NCI-H2227 (cell line): ENCODE measurements around the gene GJD2.

ENCODE experiments used
- DNase-seq: peaks from one replicate; lab custom pipeline; 2025; ENCODE audit not compliant: unreplicated experiment; lab: John Stamatoyannopoulos, UW

Gene GJD2

DNA sequence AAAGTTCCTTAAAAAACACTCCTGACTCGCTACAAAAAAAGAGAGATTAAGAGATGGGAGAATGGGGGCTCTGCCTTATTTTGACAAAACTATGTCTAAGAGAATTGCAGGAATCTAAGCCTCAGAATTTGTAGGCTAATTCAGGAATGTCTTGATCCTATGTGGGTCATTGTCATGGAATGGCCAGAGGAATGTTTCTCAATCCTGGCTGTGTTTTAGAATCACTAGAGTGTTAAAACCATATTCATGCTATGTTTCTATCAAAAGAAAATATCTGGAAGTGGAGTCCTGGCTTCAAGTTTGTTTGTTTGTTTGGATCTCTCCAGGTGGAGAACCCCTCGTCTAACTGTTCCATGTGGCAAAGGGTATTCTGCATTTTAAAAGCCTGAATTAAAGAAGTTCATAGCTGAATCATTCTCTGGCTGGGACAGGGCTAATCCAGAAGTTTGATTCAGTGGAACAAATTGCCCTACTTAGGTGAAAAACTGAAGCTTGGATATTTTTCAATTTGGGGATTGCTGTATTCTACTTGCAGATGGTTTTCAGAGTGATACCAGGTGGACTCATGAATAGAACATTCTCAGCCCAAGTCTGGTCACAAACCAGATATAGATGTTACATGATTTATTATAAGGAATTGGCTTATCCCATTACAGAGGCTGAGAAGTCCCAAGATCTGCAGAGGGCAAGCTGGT lies 28.2 kb downstream of the GJD2 start:
- no peak for DNase-seq

DNA sequence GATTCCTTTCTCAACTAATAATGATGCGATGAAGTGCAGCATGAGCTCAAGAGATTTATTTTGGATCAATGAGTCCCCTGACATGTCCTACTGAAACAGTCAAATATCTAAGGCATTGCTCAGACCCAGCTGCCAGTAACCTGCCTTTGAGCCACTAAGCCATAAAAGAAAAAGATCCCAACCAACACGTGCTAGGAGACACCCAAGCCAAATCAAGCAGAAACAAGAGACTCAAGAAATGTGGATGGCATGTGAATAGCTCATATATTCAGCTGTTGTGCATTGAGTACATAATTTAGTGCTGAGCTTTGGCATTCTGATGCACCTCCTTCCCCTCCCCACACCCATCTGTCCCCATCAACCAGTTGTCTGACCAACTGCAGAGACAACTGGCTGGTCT lies 29.2 kb downstream of the GJD2 start:
- DNase-seq, result no peak

DNA sequence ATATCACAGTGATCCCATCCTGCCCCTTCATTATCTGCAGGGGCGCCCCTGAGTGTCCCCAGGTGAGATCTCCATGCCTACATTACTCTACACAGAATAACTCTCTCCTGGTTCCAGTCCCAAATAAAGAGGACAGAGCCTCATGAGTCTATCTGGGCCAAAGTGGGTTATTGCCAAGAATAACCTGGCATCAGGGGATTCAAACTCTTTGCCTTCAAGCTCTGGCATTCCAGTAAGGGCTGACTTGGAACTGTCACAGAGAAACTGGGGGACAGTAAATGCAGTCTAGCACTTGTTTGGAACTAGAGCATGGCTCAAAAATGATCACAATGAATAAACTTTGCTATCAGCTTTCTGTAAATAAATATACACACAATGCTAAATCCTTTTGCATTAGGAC lies 30.3 kb downstream of the GJD2 start:
- DNase-seq, result no peak

DNA sequence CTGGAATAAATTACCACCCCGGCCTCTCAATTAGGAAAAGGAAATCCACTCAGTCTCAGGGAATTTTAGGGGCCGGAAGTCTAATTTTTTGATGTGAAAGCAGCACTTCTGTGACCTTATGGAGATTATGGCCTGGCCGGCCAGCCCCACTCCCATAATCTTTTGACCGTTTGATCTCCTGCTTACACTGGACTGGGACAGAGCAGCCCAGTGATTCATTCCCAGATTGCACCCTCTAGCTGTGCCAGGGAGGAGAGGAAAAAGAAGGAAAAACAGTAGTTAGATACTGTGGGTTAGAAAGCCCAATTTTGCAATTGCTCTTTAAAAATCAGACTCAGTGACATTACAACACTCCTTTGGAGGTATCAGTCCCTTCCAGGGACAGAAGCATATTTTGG lies 32.4 kb downstream of the GJD2 start:
- DNase-seq, result no peak

DNA sequence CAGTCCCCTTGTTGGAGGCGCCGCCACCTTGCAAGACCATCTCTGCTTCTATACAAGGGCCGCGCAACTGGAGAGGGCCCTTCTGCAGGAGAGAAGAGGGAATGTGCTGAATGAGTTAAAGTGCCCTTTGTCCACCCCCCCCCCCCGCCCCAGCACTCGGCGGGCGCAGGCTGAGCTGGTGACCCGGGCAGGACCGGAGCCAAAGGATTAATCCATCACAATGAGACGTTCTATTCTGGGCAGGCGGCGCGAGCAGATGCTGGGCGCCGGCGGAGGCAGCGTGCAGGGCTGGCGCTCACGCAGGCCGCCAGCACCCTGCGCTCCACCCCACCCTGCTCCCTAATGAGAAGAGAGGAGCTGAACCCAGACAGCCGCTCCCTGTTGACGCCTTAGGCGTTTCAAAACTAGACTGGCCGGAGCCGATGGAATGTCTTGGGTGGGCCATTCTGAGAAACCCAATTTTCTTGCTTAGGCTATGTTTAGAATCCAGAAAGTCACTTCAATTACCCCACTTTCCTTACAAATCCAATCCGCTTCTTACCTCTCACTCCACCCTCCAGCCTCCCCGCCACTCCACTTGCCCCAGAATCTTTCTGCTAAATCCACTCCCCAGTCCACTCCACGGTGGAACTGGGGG lies 32.9 kb downstream of the GJD2 start:
- peak; percentile 67 for DNase-seq

DNA sequence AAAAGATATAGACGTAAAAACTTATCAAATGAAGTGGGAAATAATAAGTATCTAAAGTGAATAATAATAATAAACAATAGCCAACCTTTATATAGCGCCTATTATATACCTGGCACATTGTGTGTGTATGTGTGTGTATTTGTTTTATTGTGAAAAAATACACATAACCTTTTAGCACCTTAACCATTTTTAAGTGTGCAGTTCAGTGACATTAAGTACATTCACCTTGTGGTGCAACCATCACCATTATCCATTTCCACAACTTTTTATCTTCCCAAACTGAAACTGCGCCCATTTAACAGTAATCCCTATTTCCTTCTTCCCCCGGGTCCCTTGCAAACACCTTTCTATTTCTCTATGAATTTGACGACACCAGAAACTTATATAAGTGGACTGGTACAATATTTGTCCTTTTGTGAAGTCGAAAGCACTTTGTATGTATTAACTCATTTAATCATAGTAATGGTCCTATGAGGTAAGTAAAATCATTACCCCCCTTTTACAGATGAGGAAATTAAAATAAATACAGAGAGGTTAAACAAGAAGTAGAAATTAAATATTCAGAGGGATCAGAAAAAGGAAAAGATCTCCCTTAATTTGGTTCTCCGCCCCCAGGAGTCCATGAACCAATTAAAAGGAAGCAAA lies 33.5 kb downstream of the GJD2 start:
- no peak for DNase-seq

DNA sequence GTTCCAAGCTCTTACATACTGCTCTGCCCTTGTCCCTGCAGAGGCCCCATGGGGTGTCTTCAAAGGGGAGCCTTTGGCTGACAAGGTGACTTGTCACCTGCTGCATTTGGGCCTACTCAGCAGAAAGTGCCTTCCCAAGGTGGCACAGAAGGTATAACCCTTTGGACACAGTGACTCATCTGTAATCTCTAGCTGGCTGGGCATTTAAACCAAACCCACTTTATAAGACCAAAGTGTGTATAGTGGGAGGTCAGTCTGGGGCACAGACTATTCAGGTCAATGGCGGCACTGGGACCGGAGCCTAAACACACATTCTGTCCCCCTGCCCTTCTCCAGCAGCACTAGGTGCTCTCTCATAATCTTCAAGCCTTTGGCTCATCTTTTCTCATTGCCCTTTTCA lies 35.1 kb downstream of the GJD2 start:
- no peak for DNase-seq

DNA sequence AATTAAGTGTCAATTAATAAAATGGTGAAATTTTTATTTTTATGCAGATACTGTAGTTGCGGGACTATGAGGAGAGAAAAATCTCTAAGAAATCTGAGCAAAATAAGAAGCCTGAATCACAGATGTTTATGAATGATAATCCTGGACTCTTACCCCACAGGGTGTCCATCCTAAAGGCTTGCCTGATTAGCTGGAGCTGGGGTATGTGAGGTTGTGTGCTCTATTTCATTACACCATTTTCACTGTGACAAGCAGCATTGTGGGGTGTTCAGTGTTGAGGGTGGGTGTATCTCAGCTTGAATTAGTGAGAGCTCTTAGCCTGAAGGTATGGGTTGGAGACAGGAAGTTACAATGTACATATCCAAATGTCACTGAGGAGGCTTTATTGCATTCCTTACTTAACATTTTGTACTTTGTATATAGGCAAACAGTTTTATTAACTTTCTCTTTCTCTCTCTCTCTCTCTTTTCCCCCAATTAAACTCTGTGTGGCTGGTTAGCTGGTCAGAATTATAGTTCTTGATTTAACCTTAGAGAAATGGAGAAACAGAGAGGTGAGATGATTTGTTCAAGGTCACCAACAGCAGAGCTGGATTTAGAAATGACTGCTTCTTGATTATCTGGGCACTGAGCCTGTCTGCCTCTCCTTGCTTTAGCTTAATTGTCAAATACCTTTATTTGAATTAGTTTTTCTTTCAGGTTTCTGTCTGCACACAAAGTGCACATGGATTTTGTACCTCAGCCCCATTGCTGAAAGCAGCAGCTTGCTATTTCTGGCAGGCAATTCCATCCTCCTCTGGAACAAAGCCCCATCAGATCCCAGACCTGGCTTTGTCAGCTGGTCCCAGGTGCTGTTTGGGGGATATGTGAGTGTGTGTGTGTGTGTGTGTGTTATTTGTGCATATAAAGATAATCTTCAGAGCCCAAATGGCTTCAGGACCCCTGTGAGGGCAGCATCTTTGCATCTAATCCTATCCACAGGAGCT lies 35.8 kb downstream of the GJD2 start:
- DNase-seq, result no peak

DNA sequence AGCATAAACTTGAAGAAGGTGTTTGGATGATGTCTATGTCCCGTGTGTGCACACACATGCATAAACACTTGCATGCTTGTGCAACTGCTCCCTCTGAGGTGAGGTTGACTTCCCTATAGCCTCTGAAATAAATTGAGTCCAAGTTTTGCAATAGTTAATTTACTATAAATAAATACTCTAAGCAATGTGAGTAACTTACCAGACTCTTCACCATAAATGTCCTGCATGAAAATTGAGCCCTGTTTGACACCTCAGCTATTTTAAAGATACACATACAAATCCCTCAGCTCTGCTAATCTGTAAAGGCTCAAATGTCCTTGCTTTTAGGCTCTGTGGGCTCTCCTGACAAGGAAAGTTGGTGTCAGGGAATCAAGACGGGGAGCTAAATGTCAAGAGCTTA lies 37.1 kb downstream of the GJD2 start:
- DNase-seq, result no peak

DNA sequence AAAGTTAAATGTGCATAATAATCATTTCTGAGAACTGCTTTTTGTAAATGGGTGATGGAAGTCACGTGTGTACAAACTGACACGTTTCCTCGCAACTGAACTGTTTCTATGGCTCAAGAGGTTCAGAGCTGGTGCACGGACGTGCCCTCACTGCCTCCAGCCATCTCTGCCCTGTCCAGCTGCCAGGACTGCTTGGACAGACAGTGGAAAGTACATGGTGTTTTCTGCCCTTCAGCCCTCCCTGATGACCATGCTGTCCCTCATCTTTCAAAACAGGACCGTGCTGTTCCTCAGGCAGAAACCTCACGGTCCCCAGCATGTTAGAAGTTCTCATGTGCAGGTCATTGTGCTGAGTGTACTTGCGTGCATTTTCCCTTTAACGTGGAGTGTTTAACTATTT lies 38.7 kb downstream of the GJD2 start:
- no peak for DNase-seq

DNA sequence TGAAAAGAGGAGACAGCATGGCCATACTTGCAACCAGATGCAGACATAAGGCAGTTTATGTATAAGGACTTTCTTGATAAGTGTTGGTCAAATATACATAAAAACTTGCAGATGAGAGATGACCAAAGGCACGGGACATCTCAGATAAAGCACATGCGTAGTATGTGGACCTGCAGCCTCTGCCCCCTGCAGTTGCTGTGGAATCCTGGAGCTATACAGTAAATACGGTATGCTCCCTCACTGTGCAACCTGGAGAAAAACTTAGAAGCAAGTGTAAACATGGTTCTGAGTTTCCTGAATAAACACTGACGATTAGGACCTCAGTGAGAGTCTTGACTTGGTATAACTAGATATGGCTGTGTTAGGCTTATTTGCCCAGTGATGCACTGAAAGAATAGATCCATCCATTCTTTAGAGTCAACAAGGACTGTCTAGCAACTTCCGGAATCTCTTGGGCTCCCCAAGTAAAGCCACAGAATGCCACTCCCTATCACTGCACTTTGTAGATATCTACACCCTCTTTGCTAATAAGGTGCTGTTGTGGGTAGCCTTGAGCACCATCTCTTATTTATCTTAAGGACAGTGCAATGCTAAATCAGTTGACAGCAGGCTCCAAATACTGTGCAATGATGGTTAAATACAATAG lies 40.2 kb downstream of the GJD2 start:
- DNase-seq, result no peak

DNA sequence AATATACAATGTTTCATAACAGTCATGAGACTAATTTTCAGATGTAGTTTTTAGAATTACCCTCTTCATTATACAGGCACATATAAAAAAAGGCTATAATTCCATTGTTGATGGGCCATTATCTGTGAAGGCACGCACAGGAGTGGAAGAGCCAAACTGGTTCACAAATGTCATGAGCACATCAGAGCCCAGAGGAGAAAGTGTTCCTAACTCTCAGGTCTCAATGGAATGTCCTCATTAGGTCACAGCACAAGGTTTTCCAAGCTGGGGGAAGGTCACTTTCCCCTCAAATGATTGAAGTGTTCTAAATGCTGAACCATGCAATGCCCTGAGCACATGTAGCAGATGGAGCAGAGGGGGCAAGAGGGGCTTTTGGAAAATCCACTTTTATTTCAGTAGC lies 41.2 kb downstream of the GJD2 start:
- no peak for DNase-seq

DNA sequence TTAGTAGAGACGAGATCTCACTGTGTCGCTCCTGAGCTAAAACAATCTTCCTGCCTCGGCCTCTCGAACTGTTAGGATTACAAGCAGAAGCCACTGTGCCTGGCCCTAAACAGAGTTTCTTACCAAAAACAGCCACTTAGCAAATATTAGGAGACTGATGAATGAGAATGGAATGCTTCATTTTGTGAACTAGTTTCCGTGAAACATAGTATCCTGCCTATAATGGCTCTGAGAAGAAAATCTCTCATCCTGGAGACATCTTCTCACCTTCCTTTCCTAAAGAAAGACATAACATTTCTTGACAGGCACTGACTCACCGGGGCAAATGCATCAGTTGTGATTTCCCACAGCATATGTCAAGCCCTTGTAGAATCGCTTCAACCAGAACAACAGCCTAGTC lies 44.9 kb downstream of the GJD2 start:
- DNase-seq, result no peak

DNA sequence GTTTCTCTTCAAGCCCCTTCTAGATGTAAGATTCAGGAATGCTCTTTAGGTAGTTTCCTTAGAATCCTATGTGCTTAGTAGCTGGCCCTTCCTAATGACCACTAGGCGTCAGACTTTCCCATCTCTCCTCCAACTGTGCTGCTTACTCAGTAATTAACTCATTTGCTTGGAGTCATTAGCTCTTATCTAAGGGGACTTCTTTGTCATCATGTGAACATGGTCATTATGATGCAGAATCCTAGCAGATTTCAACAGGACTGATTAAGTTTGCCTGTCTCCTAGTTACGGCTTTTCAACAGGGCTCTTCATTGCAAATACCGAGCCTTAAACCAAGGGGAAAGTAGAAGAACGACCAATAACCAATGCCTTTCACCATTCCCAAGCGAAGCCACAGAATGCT lies 46.4 kb downstream of the GJD2 start:
- DNase-seq, result peak; percentile 3

DNA sequence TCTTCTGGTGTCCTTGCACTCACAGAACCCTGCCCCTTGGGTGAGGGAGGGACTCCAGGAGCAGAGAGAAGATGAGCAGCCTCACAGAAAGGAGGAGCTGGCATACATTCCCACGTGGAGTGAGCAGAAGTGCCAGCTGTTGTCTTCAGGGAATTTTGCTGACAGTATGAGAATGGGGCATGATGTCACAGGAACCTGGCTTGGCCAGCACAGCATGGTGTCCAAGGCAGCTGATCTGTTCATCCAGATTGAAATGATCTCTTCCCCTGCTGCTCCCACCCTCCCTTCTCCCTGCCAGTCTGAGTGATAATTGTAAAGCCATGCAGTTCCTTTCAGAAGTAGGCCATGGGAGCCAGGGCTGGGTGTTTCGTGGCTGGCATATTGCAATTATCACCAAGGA lies 53.3 kb downstream of the GJD2 start:
- no peak for DNase-seq
